GM10266 (cell line): ENCODE results near the gene GADD45G.

Experiments used
- DNase-seq: peaks from one replicate; pipeline ENCODE4 v3.0.0; 2012; ENCODE audit errors: extremely low spot score
- TF ChIP-seq, protein P1 (sequence below): IDR thresholded peaks from 2 replicates; pipeline ENCODE4 v1.5.1; 2012; ENCODE audit warnings: mild to moderate bottlenecking, low read depth; ENCODE audit not compliant: control insufficient read depth, insufficient read depth; ENCODE audit errors: missing control alignments

Gene GADD45G

DNA sequence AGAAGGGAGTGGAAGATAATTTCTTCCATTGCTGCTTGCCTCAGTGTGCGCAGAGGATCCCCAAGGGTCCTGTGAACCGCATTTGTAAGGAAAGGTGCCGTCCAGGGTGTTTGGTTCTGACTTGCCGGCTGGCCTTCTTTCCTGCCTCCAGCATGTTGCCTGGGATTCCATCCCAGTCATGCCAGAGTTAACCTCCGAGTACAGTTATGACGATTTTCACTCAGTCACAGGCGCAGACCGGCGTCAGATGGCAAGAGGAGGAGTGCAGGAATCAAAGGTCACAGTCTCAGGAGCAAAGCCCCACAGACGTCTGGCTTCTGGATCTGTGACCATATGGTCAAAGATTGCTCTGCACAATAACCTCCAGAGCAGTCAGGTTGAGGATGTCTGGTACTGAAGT lies 5.9 kb upstream of the GADD45G start:
- TF ChIP-seq, protein P1, sequence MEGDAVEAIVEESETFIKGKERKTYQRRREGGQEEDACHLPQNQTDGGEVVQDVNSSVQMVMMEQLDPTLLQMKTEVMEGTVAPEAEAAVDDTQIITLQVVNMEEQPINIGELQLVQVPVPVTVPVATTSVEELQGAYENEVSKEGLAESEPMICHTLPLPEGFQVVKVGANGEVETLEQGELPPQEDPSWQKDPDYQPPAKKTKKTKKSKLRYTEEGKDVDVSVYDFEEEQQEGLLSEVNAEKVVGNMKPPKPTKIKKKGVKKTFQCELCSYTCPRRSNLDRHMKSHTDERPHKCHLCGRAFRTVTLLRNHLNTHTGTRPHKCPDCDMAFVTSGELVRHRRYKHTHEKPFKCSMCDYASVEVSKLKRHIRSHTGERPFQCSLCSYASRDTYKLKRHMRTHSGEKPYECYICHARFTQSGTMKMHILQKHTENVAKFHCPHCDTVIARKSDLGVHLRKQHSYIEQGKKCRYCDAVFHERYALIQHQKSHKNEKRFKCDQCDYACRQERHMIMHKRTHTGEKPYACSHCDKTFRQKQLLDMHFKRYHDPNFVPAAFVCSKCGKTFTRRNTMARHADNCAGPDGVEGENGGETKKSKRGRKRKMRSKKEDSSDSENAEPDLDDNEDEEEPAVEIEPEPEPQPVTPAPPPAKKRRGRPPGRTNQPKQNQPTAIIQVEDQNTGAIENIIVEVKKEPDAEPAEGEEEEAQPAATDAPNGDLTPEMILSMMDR, result no peak
- no peak for DNase-seq

DNA sequence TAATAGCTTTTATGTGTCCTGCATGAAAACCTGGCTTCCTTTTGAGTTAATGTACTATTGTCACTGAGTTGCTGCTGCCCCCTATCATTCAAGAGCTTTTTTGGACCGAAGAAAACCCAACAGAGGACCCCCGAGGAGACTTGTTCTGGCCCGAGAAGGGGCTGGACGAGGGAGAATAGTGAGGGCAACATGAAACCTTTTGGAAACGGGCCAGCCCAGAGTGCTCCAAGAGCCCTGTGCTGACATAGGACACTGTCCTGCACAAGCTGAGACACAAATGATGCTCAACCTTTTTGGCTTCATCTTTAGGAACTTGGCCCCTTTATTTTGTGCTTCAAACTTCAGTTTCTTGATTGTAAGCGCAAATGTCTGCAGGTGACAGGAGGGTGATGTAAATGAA lies 4.0 kb upstream of the GADD45G start:
- no peak for DNase-seq
- TF ChIP-seq, protein P1, result no peak

DNA sequence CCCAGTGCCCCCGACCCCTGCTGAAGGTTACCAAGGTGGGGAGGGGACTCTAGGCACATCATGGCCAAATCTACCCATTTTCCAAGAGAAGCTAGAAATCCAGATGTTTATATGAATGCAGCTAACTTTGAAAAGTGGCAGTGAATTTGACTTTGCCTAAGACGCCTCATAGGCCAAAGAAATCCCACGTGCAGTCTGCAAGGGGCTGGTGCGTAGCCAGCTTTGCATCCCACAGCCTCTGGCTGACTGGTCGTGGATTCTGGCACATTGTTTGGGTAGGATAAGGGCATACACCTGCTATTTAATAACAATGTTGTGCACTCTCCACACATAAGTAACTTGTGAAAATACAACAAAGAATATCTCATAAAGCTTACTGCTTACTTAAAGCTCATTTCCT lies 3.5 kb upstream of the GADD45G start:
- no peak for DNase-seq
- TF ChIP-seq, protein P1, result no peak

DNA sequence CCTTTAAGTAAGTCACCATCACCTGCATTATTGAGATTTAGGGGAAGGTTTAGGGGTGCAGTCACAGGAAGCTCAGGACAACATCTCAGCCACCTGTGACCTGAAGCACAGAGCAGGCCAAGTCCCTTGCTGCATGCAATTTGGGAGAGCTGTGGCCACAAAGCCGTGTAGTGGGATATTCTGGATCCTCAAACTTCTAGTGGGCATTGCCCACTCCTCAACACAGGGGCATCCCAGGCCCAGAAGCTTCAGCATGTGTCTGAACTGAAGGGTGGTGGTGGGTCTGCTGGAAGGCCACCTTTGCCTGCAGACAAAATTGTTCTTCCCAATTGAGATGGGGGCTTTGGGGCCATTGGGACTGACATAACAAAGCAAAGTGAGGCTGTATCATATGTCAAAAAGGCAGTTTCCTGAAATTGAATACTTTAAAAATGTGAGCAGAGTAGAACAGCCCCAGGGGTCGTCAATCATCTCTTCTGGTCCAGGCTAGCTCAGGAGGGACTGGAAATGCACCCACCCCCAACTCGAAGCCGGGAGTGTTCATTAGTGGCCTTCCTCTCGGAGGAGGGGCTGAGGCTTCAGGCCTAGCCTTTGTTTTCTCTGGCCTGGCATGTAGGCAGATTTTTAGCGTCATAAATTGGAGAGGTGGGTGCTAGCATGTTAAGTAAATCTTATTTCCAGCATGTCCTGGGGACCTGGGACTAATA lies 2.8 kb upstream of the GADD45G start:
- DNase-seq, result no peak
- TF ChIP-seq, protein P1, result no peak

DNA sequence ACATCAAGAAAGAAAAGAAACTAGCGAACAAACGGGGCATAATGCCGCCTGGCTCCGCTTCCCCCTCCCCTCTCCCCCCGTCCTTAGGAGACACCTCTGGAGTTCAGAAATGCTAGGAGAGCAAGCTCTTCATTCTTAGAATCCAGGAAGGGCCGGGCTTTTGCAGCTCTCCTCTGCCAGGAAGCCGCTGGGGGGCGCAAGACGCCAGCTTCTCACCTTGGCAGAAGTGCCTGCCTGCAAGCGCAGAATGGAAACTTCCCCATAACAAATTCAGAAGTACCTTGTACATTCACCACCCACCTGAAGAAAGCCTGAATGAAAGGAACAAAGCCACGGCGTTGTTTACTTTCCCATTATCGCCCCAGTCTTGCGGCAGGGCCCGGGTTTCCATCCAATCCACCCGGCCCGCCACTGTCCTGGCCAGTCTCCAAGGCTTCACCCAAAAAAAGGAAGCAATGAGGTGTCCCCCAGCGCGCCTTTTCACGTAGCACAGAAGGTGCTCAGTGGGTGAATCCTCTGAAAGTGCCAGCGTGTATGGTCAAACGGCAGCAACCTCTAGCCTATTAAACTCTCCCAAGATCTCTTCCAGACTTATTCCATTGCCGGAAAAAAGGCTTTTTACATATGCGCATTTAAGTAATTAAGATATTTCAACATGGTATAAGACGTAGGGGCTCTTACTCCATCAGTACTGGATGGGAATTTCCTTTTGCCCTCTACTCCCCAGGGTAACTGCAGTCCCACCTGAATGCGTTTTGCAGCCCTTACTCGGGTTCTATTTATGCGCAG lies 1.6 kb upstream of the GADD45G start:
- TF ChIP-seq, protein P1, result peak; percentile 90
- peak; percentile 85 for DNase-seq

DNA sequence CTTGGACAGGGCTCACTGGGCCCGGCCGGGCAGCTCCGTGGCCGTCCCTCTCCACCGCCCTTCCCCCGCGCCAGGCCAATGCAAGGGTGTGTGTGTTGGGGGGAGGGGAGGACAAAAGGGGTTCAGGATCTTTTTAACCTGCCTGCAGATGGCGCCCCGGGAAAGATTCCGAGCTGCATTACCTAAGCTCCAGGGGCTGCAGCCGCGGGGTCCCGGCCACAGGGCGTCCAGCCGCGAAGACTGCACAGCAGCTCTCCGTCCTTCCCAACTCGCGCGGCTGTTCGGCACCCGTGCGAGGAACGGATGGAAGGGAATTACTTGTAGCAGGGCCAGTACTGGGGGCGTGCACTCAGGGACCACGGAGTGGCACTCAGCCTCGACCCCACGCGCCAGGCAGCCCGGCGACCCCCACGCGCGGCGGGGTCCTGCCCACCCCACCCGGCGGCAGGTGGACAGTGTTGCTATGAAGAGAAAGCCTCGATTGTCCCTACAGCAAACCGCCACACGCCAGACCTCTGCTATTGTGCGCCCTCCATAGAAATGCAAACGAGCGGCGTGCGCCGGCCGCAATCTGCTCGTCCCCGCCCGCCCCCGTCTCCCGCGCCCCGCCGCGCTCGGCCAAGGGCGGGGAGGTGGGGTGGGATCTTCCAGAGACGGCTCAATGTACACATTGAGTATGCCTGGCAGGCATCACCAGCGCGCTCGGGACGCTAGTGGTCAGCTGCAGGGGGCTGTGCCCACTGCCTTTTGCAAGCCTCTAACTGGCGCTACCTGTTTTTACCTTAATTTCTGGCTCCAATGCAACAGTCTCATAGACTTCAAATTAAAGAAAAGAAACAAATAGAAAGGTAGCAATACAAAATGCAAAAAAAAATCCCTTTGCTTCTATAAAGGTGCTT lies 796 bp upstream of the GADD45G start:
- DNase-seq, result peak; percentile 72
- TF ChIP-seq, protein P1, result peak; percentile 62
